T-helper 2 cell (primary cell): ENCODE data around the gene ATP13A2.
"Not testable (repeated sequence)": the region's sequence is repeated elsewhere in the genome, so short reads cannot be mapped to it uniquely, and the experiment has no call there.

Experiments used
- DNase-seq, 5 experiments: peaks; one replicate each; pipeline versions ENCODE4 v3.0.0 to v3.0.0-alpha.2; 2012 to 2022

ATP13A2 gene

GRCh38 chr1:16955186-16955585 lies 56.5 kb downstream of the ATP13A2 start:
- no peak for DNase-seq

- no peak for DNase-seq
These were observed 57.1 kb downstream of the ATP13A2 start for GRCh38 chr1:16954579-16954978.

GRCh38 chr1:16952376-16952775 lies 59.4 kb downstream of the ATP13A2 start:
- not testable (repeated sequence) for DNase-seq

- not testable (repeated sequence) for DNase-seq
These were observed 62.7 kb downstream of the ATP13A2 start for GRCh38 chr1:16949026-16949425.

- DNase-seq: not testable (repeated sequence)
These were observed 63.3 kb downstream of the ATP13A2 start for GRCh38 chr1:16948282-16948891.

- DNase-seq: no peak
These were observed 65.1 kb downstream of the ATP13A2 start for GRCh38 chr1:16946646-16947045.

GRCh38 chr1:16946185-16946584 lies 65.5 kb downstream of the ATP13A2 start:
- DNase-seq: not testable (repeated sequence)

- DNase-seq: not testable (repeated sequence)
These were observed 66.2 kb downstream of the ATP13A2 start for GRCh38 chr1:16945512-16945911.

- no peak for DNase-seq
These were observed 67.7 kb downstream of the ATP13A2 start for GRCh38 chr1:16944038-16944437.

GRCh38 chr1:16939386-16940180 lies 72.1 kb downstream of the ATP13A2 start:
- DNase-seq: not testable (repeated sequence)

- DNase-seq: no peak
These were observed 73.1 kb downstream of the ATP13A2 start for GRCh38 chr1:16938351-16939321.

GRCh38 chr1:16936580-16936979 lies 75.1 kb downstream of the ATP13A2 start:
- DNase-seq: not testable (repeated sequence)
